Erythroblast (primary cell): ENCODE measurements around the gene CEP95.
A peak's percentile ranks its signal among the peaks of the same experiment; 100 is the strongest.
"Not testable (repeated sequence)": the region's sequence is repeated elsewhere in the genome, so short reads cannot be mapped to it uniquely, and the experiment has no call there.

Source experiments
- DNase-seq, 2 experiments: peaks; one replicate each; lab custom pipeline; 2025; lab: John Stamatoyannopoulos, UW
- GATA1 ChIP-seq: IDR thresholded peaks from 2 replicates; pipeline ENCODE4 v1.6.1; 2011; ENCODE audit warnings: low read depth, mild to moderate bottlenecking, control low read depth, low read length, moderate library complexity
- POLR2A ChIP-seq: IDR thresholded peaks from 2 replicates; pipeline ENCODE4 v1.6.1; 2011; ENCODE audit warnings: mild to moderate bottlenecking, low read length

Gene CEP95

DNA sequence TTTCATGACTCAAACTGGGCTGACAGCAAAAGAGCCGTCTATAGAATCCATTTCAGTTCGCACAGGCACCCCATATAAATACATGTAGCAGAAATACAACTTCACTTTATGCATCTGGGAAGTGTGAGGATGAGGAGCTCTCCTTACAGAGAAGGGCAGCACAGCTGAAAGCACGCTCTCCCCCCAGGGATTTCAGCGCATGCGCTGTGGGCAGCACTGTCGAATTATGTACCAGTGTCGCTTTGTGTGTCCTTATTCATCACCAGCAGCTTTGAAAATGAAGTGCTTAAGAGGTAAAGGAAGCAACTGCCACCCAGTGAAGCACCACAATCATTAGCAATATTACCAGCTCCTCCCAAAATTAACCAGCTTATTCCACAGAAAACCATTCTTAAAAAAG lies 39.9 kb downstream of the CEP95 start:
- DNase-seq: no peak

DNA sequence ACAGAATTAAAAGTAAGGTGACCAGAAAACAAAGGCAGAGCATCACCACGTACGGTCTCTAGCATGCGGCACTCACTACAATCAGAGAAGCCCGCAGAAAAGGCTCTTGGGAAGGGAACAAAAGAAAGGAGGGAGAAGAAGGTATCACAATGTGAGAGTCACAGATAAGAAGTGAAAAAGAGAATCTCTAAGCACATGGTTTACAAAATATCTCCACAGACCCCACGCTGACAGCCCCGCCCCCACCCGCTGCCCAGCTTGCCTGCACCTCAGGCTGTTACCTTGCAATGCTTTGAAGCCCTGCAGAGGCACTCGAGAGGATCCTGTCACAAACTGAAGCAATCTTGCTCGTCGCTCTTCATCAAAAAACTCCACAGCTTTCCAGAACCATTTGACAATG lies 40.5 kb downstream of the CEP95 start:
- TF ChIP-seq POLR2A (no peak), GATA1 (no peak)
- DNase-seq: peak in 1 of 2 experiments; percentile 12

More for the DNA sequence above, 39.9 kb downstream of the CEP95 start:
- TF ChIP-seq POLR2A (no peak), GATA1 (no peak)

DNA sequence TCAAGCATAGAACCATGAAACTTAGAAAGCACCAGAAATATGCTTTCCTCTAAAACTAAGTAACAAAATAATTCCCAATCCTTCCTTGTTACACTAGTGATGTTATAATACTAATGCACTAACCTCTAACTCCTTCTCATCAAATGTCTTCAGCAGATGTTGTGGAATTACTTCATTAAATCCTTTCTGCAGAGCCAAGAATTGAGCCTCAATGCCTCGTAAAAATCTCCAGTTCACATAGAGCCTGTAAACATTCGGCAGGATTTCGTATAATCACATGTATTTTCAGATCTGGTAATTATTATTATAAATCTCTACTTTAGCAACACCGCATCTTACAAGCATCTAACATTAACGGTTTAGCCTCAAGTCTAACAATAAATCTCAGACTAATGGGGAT lies 44.7 kb downstream of the CEP95 start:
- DNase-seq: no peak
- TF ChIP-seq GATA1 (no peak), POLR2A (no peak)

DNA sequence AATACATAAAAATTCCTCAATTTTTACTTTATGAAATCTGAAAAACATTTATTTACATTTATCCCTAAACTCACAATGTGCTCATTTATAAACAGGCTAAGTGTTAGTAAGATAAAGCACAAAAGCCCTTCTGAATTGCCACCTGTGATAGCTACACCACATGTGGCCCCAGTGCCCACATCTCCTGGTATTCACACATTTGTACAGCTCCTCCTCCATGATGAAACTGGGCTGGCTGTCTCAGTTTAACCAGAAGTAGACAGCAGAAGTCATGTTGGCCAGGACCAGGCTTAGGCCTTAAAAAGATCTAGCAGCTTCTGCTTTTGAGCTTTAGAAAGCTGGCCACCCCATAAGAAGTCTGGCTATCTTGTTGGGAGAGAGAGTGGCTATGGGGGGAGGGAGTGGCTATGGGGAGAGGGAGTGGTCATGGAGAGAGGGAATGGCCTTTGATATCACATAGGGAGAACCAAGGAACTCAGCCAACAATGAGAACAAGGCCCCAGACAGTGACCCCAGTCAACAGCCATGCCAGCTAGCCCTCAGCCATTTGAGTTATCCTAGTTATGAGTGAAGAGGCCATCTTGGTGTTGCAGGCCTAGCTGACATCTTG lies 47.4 kb downstream of the CEP95 start:
- no peak for DNase-seq
- TF ChIP-seq POLR2A: no peak
- no peak for TF ChIP-seq GATA1

DNA sequence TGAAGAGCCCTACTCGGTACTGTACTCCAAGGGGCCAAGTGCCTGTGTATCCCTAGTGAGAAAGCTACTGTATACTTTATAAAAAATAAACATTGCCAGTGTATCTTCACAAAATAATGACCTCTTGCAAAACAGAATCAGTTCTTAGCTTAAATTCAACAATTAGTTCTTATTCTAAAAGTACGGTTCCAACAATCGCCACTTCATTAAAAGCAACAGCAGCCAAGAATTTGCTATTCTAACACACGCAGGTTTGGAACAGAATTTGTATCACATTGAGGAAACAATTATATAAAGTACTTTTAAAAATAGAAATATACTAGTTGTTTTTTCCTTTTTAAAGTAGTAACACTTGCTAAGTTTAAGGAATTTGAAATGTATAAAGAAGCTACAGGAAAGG lies 48.5 kb downstream of the CEP95 start:
- TF ChIP-seq POLR2A: no peak
- TF ChIP-seq GATA1: no peak

DNA sequence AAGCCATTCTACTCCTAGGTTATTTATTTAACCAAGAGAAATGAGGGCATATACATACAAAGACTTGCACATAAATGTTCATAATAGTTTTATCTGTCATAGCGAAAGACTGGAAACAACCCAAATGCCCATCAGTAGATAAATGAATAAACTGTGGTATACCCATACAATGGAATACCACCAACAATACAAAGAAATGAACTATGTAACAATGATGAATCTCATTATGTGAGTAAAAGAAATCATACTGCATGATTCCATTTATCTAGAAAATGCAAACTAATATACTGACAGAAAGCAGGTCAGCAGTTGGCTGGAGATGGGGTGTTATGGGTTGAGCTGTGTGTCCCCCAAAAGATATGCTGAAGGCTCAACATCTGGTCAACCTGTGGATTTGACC lies 57.3 kb downstream of the CEP95 start:
- TF ChIP-seq GATA1: no peak
- TF ChIP-seq POLR2A: no peak
- no peak for DNase-seq

More for the DNA sequence above, 48.5 kb downstream of the CEP95 start:
- DNase-seq: no peak

DNA sequence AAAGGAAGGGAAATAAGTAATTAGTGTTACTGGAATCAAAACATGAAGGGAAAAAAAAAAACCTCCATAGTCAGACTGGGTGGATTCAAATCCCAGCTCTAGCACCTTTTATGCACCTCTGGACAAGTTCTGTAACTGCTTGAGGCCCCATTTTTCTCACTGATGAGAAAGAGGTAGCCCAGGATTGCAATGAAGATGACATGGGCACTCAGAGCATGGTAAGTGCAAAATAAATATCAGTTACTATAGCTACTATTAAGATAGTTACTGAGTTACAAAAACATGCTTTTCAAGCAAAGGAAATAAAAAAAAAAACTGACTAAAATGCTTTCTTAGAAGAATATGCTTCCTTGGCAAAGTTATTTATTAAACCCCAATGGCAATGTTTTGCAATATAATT lies 58.8 kb downstream of the CEP95 start:
- TF ChIP-seq GATA1 (no peak), POLR2A (no peak)
- no peak for DNase-seq

DNA sequence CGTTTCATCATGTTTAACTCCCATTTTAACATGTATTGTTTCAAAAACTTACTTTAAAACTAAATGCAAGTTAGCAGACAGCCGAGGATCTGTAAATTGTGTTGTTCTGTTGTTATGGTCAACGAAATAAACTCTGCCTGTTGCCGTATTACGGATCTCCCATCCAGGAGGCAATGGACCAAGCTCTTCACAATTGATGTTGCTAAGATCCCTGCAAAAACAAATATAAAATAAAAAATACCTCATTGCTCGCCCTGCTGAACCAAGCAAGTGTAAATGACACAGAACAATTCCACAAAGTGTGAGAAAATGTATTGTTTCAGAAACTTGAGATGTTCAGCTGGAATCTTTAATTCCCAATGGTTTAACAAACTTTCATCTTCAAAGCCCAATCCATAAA lies 65.0 kb downstream of the CEP95 start:
- no peak for DNase-seq
- TF ChIP-seq POLR2A: no peak
- no peak for TF ChIP-seq GATA1

DNA sequence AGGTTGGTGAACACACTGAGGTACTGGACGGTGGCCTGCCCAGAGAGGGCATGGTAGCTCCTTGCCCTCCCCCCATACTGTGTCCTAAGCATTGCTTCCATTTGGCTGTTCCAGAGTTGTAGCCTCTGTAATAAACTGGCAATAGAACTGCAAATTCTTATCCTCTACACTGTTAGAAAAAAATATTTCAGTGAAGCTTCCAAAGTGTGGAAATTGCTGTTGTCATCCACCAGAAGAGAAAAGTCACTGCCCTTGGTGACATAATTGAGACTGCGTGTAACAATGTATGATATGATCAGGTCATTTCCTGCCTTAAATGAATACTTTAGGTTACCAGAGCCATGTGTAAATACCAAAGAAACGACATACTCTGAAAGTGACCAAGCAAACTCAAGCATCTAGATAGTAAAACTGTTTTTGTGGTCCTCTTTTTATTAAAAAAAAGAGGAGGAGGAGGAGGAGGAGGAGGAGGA lies 65.9 kb downstream of the CEP95 start:
- DNase-seq: peak; percentile 51 to 78

DNA sequence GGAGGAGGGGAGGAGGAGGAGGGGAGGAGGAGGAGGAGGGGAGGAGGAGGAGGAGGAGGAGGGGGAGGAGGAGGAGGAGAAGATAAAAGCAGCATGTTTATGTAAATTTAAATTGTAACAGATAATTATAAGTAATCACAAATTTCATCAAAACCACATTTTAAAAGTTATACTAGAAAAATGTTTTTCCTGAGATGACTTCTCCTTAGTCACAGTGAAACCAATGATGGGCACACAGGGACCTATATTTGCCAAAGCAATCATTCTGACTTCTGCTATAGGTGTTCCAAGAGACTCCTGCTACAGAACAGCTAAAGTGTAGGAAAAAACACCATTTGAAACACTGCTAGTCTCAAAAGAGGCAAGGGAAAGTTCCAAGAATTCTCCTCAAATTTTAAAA lies 66.4 kb downstream of the CEP95 start:
- DNase-seq: peak in 1 of 2 experiments; percentile 24
- no peak for TF ChIP-seq GATA1
- TF ChIP-seq POLR2A: no peak

More for the DNA sequence above, 65.9 kb downstream of the CEP95 start:
- TF ChIP-seq POLR2A: no peak
- TF ChIP-seq GATA1: no peak

DNA sequence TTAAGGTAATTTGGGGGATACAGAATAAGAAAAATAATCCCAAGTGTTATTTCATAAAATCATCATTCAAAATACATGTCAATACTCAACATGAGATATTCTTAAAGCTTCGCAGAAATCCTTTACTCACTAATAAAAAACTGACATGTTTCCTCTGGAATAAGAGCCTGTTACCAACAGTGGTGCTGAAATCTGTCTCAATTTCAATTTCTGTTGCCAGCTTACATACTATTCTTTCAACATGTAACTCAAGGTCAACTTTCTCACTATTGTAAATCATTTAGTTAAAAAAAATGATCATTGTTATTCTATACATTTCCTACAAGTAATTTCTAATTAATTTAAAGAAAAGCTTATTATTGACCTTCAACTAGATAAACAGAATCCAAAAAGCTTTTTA lies 67.9 kb downstream of the CEP95 start:
- TF ChIP-seq GATA1 (no peak), POLR2A (no peak)
- DNase-seq: no peak

DNA sequence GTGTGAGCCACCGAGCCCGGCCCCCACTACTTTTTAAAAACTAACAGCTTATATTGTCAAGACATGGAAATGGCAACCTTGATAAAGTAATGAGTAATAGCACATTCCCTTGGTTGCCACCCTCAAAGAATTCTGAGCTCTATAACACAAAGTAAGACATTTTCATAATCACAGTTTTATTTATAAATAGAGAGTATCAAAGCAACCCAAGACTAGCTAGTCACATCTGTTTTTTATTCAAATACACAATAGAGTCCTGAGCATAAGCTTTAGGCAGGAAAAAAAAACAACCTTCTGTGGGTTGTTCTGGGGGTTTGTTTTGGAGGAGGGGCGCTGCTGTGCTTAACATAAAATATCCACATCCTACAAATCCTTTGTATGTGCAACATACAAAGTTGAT lies 68.7 kb downstream of the CEP95 start:
- no peak for DNase-seq
- TF ChIP-seq POLR2A (no peak), GATA1 (no peak)

DNA sequence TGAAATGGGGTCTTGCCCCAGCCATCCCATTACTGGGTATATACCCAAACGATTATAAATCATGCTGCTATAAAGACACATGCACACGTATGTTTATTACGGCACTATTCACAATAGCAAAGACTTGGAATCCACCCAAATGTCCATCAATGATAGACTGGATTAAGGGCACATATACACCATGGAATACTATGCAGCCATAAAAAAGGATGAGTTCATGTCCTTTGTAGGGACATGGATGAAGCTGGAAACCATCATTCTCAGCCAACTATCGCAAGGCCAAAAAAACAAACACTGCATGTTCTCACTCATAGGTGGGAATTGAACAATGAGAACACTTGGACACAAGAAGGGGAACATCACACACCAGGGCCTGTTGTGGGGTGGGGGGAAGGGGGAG lies 70.2 kb downstream of the CEP95 start:
- not testable (repeated sequence) for DNase-seq

DNA sequence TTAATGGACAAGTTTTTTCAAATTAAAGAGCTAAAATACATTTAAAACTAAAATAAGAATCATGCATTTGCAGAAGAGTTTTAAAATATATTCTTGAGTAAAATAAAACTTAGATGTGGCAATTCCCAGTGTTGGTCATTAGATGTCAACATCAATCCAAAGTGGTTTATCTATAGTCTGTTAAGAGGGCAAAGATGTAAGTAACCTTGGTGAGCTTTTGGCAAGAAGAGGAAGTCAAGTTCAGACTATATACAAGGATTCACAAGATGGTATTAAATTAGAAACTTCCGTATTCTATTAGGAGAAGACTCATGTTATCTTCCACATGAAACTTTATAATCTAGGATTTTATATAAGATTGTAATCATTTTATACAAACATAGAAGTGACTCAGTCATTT lies 73.1 kb downstream of the CEP95 start:
- TF ChIP-seq GATA1 (no peak), POLR2A (no peak)
- DNase-seq: no peak
